ENCODE data around the gene MCRIP2.
"Not testable (repeated sequence)": the region's sequence is repeated elsewhere in the genome, so short reads cannot be mapped to it uniquely, and the experiment has no call there.

DNA sequence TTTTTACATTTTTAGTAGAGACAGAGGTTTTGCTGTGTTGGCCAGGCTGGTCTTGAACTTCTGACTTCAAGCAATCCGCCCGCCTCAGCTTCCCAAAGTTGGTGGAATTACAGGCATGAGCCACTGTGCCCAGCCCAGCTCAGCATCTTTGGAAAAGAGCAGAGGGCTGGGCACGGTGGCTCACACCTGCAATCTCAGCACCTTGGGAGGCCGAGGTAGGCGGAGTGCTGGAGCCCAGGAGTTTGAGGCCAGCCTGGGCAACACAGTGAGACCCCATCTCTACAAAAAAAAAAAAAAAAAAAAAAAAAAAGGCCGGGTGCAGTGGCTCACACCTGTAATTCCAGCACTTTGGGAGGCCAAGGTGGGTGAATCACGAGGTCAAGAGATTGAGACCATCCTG lies 44.0 kb upstream of the MCRIP2 start:
- TF ChIP-seq EP300 (IDR thresholded peaks at IDR 0.05) = not testable (repeated sequence)
- TF ChIP-seq, protein P1, sequence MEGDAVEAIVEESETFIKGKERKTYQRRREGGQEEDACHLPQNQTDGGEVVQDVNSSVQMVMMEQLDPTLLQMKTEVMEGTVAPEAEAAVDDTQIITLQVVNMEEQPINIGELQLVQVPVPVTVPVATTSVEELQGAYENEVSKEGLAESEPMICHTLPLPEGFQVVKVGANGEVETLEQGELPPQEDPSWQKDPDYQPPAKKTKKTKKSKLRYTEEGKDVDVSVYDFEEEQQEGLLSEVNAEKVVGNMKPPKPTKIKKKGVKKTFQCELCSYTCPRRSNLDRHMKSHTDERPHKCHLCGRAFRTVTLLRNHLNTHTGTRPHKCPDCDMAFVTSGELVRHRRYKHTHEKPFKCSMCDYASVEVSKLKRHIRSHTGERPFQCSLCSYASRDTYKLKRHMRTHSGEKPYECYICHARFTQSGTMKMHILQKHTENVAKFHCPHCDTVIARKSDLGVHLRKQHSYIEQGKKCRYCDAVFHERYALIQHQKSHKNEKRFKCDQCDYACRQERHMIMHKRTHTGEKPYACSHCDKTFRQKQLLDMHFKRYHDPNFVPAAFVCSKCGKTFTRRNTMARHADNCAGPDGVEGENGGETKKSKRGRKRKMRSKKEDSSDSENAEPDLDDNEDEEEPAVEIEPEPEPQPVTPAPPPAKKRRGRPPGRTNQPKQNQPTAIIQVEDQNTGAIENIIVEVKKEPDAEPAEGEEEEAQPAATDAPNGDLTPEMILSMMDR (IDR thresholded peaks at IDR 0.05) = not testable (repeated sequence)

All from sigmoid colon (tissue), 4 donors.